PC-9 (cell line): ENCODE results near the gene FAM151A. TPM values are rescaled to one million over a fixed set of nuclear protein-coding genes. Genes with fewer than 3 reads are reported as not detected.

ENCODE experiments used
- BruUV-seq: library from RNA; stranded (reverse); fragments of 400-500 nt; replicated peaks from 2 replicates; lab custom pipeline; 2021; lab: Mats Ljungman, UMichigan
- CTCF ChIA-PET: fragments of 300-600 bp; sonication (Branson Sonifier 250); formaldehyde crosslinking; loops from one replicate; lab custom pipeline; 2022; ENCODE audit warnings: antibody characterized with exemption; lab: Charles Lee
- POLR2A ChIA-PET: fragments of 300-600 bp; sonication (Branson Sonifier 250); formaldehyde crosslinking; loops from one replicate; lab custom pipeline; 2022; ENCODE audit warnings: antibody characterized with exemption; ENCODE audit not compliant: unreplicated experiment; lab: Charles Lee
- DNase-seq, 2 experiments: peaks; one replicate each; pipeline versions ENCODE4 v3.0.0 to v3.0.0-alpha.2; 2015 to 2022; ENCODE audit warnings: mixed read lengths in 1 of 2
- H2AFZ ChIP-seq: fragments of 200-600 bp; sonication (generic); 2 replicates; pipeline ENCODE4 v1.8.1; 2017; ENCODE audit warnings: antibody characterized with exemption
- H3F3A ChIP-seq: fragments of 200-600 bp; sonication (generic); 2 replicates; pipeline ENCODE4 v1.8.1; 2017; ENCODE audit warnings: antibody characterized with exemption, mild to moderate bottlenecking, low read depth; ENCODE audit not compliant: insufficient read depth
- H3K27ac ChIP-seq: fragments of 200-600 bp; sonication (generic); 2 replicates; pipeline ENCODE4 v1.6.1; 2016; ENCODE audit warnings: mixed run types
- H3K27me3 ChIP-seq: fragments of 200-600 bp; sonication (generic); 2 replicates; pipeline ENCODE4 v1.6.1; 2016; ENCODE audit warnings: low read depth, mixed run types; ENCODE audit not compliant: insufficient read depth
- H3K36me3 ChIP-seq: fragments of 200-600 bp; sonication (generic); 2 replicates; pipeline ENCODE4 v1.6.1; 2016; ENCODE audit warnings: low read depth, mixed run types
- H3K4me1 ChIP-seq: fragments of 200-600 bp; sonication (generic); replicated peaks from 2 replicates; pipeline ENCODE4 v1.6.1; 2016; ENCODE audit warnings: mixed run types; ENCODE audit not compliant: insufficient read depth
- H3K4me2 ChIP-seq: fragments of 200-600 bp; sonication (generic); 2 replicates; pipeline ENCODE4 v1.6.1; 2017; ENCODE audit warnings: mixed run types
- H3K4me3 ChIP-seq: fragments of 200-600 bp; sonication (generic); 2 replicates; pipeline ENCODE4 v1.6.1; 2016; ENCODE audit warnings: mixed run types
- H3K79me2 ChIP-seq: fragments of 200-600 bp; sonication (generic); 2 replicates; pipeline ENCODE4 v1.6.1; 2017; ENCODE audit warnings: low read depth, mixed run types
- H3K9me2 ChIP-seq: fragments of 200-600 bp; sonication (generic); 2 replicates; pipeline ENCODE4 v1.8.1; 2017; ENCODE audit warnings: mild to moderate bottlenecking; ENCODE audit not compliant: insufficient read depth
- H3K9me3 ChIP-seq: fragments of 200-600 bp; sonication (generic); 2 replicates; pipeline ENCODE4 v1.8.1; 2016; ENCODE audit warnings: low read depth; ENCODE audit not compliant: insufficient read depth
- H4K20me1 ChIP-seq: fragments of 200-600 bp; sonication (generic); 2 replicates; pipeline ENCODE4 v1.8.1; 2017; ENCODE audit not compliant: insufficient read depth
- EZH2 ChIP-seq: fragments of 200-600 bp; sonication (generic); IDR thresholded peaks from 2 replicates; pipeline ENCODE4 v1.8.0; 2017; ENCODE audit warnings: antibody characterized with exemption, low read depth
- intact Hi-C: fragments of 100-400 bp; cut with micrococcal nuclease; formaldehyde crosslinking; loops from one replicate; pipeline ENCODE4 v1.10.0; 2022; ENCODE audit not compliant: unreplicated experiment
- total RNA-seq: library from RNA; stranded (reverse); gene quantifications from 2 replicates; pipeline ENCODE4 v1.2.3, GENCODE V29; 2021
- TF ChIP-seq, protein P1 (sequence below): fragments of 200-600 bp; sonication (generic); conservative IDR thresholded peaks from 2 replicates; pipeline ENCODE4 v1.6.1; 2017; ENCODE audit warnings: mixed run types, antibody characterized with exemption, mild to moderate bottlenecking, moderate library complexity

FAM151A gene
- total RNA-seq, 1 experiment from 2014 or later, result not detected

GRCh38 chr1:54603241-54603640 is 20.1 kb downstream of the FAM151A start:
- Histone ChIP-seq H3K9me3 (no peaks in the 10 kb centered on the region), H3F3A (no peaks in the 10 kb centered on the region), H3K4me3 (no peak overlapping the region), H3K79me2 (no peaks in the 10 kb centered on the region), H3K36me3 (no peaks in the 10 kb centered on the region), H3K9me2 (no peaks in the 10 kb centered on the region), H3K27me3 (no peaks in the 10 kb centered on the region), H3K4me2 (no peak overlapping the region), H4K20me1 (no peaks in the 10 kb centered on the region), H3K27ac (no peak overlapping the region), H2AFZ (no peak overlapping the region), H3K4me1 (no peaks in the 10 kb centered on the region)
- DNase-seq, result no peak
- CTCF ChIA-PET, result no interaction called here
- TF ChIP-seq EZH2, result no peak
- TF ChIP-seq, protein P1, sequence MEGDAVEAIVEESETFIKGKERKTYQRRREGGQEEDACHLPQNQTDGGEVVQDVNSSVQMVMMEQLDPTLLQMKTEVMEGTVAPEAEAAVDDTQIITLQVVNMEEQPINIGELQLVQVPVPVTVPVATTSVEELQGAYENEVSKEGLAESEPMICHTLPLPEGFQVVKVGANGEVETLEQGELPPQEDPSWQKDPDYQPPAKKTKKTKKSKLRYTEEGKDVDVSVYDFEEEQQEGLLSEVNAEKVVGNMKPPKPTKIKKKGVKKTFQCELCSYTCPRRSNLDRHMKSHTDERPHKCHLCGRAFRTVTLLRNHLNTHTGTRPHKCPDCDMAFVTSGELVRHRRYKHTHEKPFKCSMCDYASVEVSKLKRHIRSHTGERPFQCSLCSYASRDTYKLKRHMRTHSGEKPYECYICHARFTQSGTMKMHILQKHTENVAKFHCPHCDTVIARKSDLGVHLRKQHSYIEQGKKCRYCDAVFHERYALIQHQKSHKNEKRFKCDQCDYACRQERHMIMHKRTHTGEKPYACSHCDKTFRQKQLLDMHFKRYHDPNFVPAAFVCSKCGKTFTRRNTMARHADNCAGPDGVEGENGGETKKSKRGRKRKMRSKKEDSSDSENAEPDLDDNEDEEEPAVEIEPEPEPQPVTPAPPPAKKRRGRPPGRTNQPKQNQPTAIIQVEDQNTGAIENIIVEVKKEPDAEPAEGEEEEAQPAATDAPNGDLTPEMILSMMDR, result no peak
- intact Hi-C loops, result no loop called here
- BruUV-seq, result no TSS peak
- POLR2A ChIA-PET, result no interaction called here

DNA sequence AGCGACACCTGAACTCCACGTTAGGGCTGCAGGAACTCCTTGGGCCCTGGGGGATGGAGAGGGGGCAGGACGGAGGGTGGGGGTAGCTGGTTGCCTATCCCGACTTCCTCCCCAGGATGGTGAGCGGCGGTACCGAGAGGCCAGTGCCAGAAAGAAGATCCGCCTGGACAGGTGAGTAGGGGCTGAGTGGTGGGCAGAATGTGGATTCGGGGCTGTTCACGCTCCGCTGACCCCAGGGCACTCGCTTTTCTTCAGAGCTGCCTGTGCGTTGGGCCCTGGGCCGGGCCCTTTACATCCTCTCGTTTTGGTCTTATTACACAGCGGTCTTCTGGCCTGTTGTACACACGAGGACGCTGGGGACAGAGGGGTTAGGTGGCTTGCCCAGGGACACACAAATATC is 20.8 kb downstream of the FAM151A start:
- Histone ChIP-seq H3K9me3 (no peaks in the 10 kb centered on the region), H3K4me3 (no peak overlapping the region), H3K36me3 (no peaks in the 10 kb centered on the region), H2AFZ (no peak overlapping the region), H3F3A (no peaks in the 10 kb centered on the region), H3K4me1 (no peaks in the 10 kb centered on the region), H3K79me2 (no peaks in the 10 kb centered on the region), H3K4me2 (no peak overlapping the region), H3K27me3 (no peaks in the 10 kb centered on the region), H3K9me2 (no peaks in the 10 kb centered on the region), H3K27ac (no peak overlapping the region), H4K20me1 (no peaks in the 10 kb centered on the region)
- CTCF ChIA-PET, result no interaction called here
- intact Hi-C loops, result no loop called here
- BruUV-seq, result no TSS peak
- DNase-seq, result peak in 1 of 2 experiments; percentile 25
- TF ChIP-seq, protein P1, result no peak
- no peak for TF ChIP-seq EZH2
- POLR2A ChIA-PET, result no interaction called here

DNA sequence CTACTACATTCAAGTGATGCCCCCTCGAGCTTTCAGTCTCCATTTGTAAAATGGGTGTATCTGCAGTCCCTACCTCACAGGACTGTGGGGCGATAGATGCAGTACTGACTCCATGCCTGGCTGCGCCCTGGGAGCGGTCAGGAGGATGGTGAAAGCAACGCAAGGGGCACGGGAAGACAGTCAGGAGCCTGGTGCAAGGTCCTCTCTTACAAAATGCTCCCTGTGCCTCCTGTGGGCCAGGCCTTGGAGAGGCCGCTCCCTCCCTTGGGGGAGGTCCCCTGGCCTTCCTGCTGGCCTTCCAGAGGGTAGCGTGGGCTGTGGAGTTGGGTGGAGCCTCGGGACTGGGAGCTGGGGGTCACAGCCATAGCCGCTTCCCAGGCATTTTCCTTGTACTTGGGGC is 21.6 kb downstream of the FAM151A start:
- POLR2A ChIA-PET, result no interaction called here
- H3K4me2 ChIP-seq, result no peak overlapping the region
- no peaks in the 10 kb centered on the region for H3K27me3 ChIP-seq
- intact Hi-C loops, result no loop called here
- no peaks in the 10 kb centered on the region for H3K9me2 ChIP-seq
- H3K36me3 ChIP-seq, result no peaks in the 10 kb centered on the region
- TF ChIP-seq, protein P1, result no peak
- TF ChIP-seq EZH2, result no peak
- H3K27ac ChIP-seq, result no peak overlapping the region
- DNase-seq, result no peak
- CTCF ChIA-PET, result no interaction called here
- no peaks in the 10 kb centered on the region for H3K4me1 ChIP-seq
- no peaks in the 10 kb centered on the region for H3K79me2 ChIP-seq
- BruUV-seq, result no TSS peak
- H3K9me3 ChIP-seq, result no peaks in the 10 kb centered on the region
- no peak overlapping the region for H2AFZ ChIP-seq
- H3F3A ChIP-seq, result no peaks in the 10 kb centered on the region
- no peaks in the 10 kb centered on the region for H4K20me1 ChIP-seq
- H3K4me3 ChIP-seq, result no peak overlapping the region
